HepG2 (cell line): Measurements from ENCODE around the gene TFB1M. TPM values are rescaled to one million over a fixed set of nuclear protein-coding genes. Genes with fewer than 3 reads are reported as not detected.
"Not testable (repeated sequence)": the region's sequence is repeated elsewhere in the genome, so short reads cannot be mapped to it uniquely, and the experiment has no call there.

Experiments used
- ATAC-seq: fragments of 200-7000 bp; cut with Tn5 transposase; 3 replicates; pipeline ENCODE4 v1.9.1; 2020; ENCODE audit warnings: mild to moderate bottlenecking, moderate library complexity
- BruUV-seq: library from RNA; stranded (reverse); fragments of 400-500 nt; replicated peaks from 2 replicates; lab custom pipeline; 2021; lab: Mats Ljungman, UMichigan
- CTCF ChIA-PET: fragments of 300-600 bp; formaldehyde crosslinking; extraction: SDS; loops from one replicate; lab custom pipeline; 2021; ENCODE audit warnings: low total read pairs, inconsistent platforms, low intra/inter-chr PET ratio; lab: Yijun Ruan, JAX
- POLR2A ChIA-PET: fragments of 350-600 bp; sonication (Branson Sonifier 250); formaldehyde crosslinking; loops from one replicate; lab custom pipeline; 2020; ENCODE audit warnings: antibody characterized with exemption, inconsistent platforms; lab: Yijun Ruan, JAX
- DNase-seq: peaks from one replicate; pipeline ENCODE4 v3.0.0-alpha.2; 2015; ENCODE audit warnings: low spot score
- FAIRE-seq: peaks from 3 replicates; lab custom pipeline; 2011; peaks lifted over from hg19 to GRCh38; lab: Jason Lieb, UNC
- H2AFZ ChIP-seq: one replicate; pipeline ENCODE4 v1.6.1; 2011; ENCODE audit warnings: low read length, inconsistent platforms
- H3K27ac ChIP-seq: fragments of 300-600 bp; 3 replicates; pipeline ENCODE4 v1.8.0; 2011; ENCODE audit warnings: mixed run types, mild to moderate bottlenecking, mixed read lengths, low read length, inconsistent platforms; ENCODE audit not compliant: insufficient read depth; ENCODE audit errors: extremely low read length
- H3K27me3 ChIP-seq, 2 experiments: fragments of 200-600 bp in 1 of 2; 2 replicates in 1 of 2; 3 replicates in 1 of 2; pipeline versions ENCODE4 v1.6.0 to v1.8.0; 2011; ENCODE audit warnings: low read length in 2 of 2, mild to moderate bottlenecking in 2 of 2, moderate library complexity in 2 of 2, inconsistent platforms in 1 of 2; ENCODE audit not compliant: insufficient read depth in 2 of 2, control insufficient read depth in 1 of 2
- H3K36me3 ChIP-seq, 2 experiments: fragments of 200-600 bp in 1 of 2; replicated peaks in 1 of 2; 2 replicates in 1 of 2; 3 replicates in 1 of 2; pipeline versions ENCODE4 v1.5.1 to v1.8.0; 2011; ENCODE audit warnings: low read length in 2 of 2, inconsistent platforms in 1 of 2; ENCODE audit not compliant: insufficient read depth in 2 of 2, control insufficient read depth in 1 of 2
- H3K4me1 ChIP-seq: 2 replicates; pipeline ENCODE4 v1.5.1; 2012; ENCODE audit warnings: low read length, inconsistent platforms; ENCODE audit not compliant: insufficient read depth
- H3K4me2 ChIP-seq: 2 replicates; pipeline ENCODE4 v1.6.0; 2011; ENCODE audit warnings: low read depth, low read length, inconsistent platforms
- H3K4me3 ChIP-seq, 3 experiments: fragments of 200-600 bp in 1 of 3; sonication (generic), shearing (Covaris generic) in 1 of 3; replicated peaks in 1 of 3; 2 replicates each; pipeline ENCODE4 v1.5.1; 2011 to 2016; ENCODE audit warnings: low read length in 3 of 3, inconsistent platforms in 2 of 3, low read depth in 2 of 3, mild to moderate bottlenecking in 2 of 3, control low read depth in 1 of 3, mixed read lengths in 1 of 3; ENCODE audit not compliant: insufficient read depth in 1 of 3
- H3K79me2 ChIP-seq: one replicate; pipeline ENCODE4 v1.6.1; 2011; ENCODE audit warnings: low read length, inconsistent platforms; ENCODE audit not compliant: insufficient read depth
- H3K9ac ChIP-seq: 2 replicates; pipeline ENCODE4 v1.6.0; 2011; ENCODE audit warnings: mild to moderate bottlenecking, low read depth, low read length, inconsistent platforms; ENCODE audit not compliant: insufficient read depth
- H3K9me3 ChIP-seq: 2 replicates; pipeline ENCODE4 v1.5.1; 2012; ENCODE audit warnings: mild to moderate bottlenecking, low read length
- H4K20me1 ChIP-seq: 2 replicates; pipeline ENCODE4 v1.6.0; 2011; ENCODE audit warnings: inconsistent platforms, mild to moderate bottlenecking, low read length, moderate library complexity; ENCODE audit not compliant: insufficient read depth
- CTCF ChIP-seq: sonication (generic); formaldehyde crosslinking; IDR thresholded peaks from 2 replicates; pipeline ENCODE4 v1.5.0; 2020; ENCODE audit warnings: mild to moderate bottlenecking, missing genetic modification reagents, moderate library complexity
- RBM22 ChIP-seq: fragments of 200-400 bp; formaldehyde crosslinking; optimal IDR thresholded peaks from 2 replicates; pipeline ENCODE3; 2017; ENCODE audit warnings: mild to moderate bottlenecking, low read length, moderate library complexity
- STAG1 ChIP-seq: sonication (generic); formaldehyde crosslinking; IDR thresholded peaks from 2 replicates; pipeline ENCODE4 v1.4.0; 2020; ENCODE audit warnings: missing genetic modification reagents
- ZC3H13 ChIP-seq: sonication (generic); formaldehyde crosslinking; IDR thresholded peaks from 2 replicates; pipeline ENCODE4 v1.8.1; 2023; ENCODE audit warnings: mild to moderate bottlenecking, missing genetic modification reagents, moderate library complexity
- ZKSCAN1 ChIP-seq: fragments of 150-350 bp; IDR thresholded peaks from 2 replicates; pipeline ENCODE4 v1.6.1; 2014; ENCODE audit warnings: low read length
- ZMAT3 ChIP-seq: sonication (generic); formaldehyde crosslinking; conservative IDR thresholded peaks from 2 replicates; pipeline ENCODE4 v1.7.0; 2021; ENCODE audit warnings: missing genetic modification reagents
- ZMYM3 ChIP-seq: sonication (generic); formaldehyde crosslinking; IDR thresholded peaks from 2 replicates; pipeline ENCODE4 v1.5.1; 2020; ENCODE audit warnings: mild to moderate bottlenecking, missing genetic modification reagents
- WGBS: methylation state at CpG from one replicate; pipeline ENCODE4 v1.1.6; 2017; ENCODE audit warnings: low lambda C conversion rate; 5-methylcytosine and 5-hydroxymethylcytosine counted together
- in situ Hi-C: cut with HindIII; loops from 2 replicates; pipeline ENCODE4 v1.10.0; 2017; ENCODE audit warnings: low pct_unique_long_range_greater_than_20kb; ENCODE audit not compliant: extremely low pct_ligation_motif_present
- intact Hi-C: fragments of 100-400 bp; cut with micrococcal nuclease; formaldehyde crosslinking; loops from one replicate; pipeline ENCODE4 v1.10.0; 2022; ENCODE audit not compliant: unreplicated experiment
- polyA plus RNA-seq, 8 experiments: library from polyadenylated mRNA; depleted of rRNA in 3 of 8; stranded (reverse) in 7 of 8; unstranded in 1 of 8; fragments of >200 nt; fragmentation: Illumina TruSeq in 4 of 8; extraction: Trizol in 4 of 8; gene quantifications; 2 replicates each; pipeline versions ENCODE4 v1.2.1 to v1.2.3, GENCODE V29; 2011 to 2016; ENCODE audit warnings: low read depth in 4 of 8, missing spikeins in 1 of 8, mixed read lengths in 1 of 8; ENCODE audit not compliant: insufficient read depth in 1 of 8
- total RNA-seq, 5 experiments: library from RNA; depleted of rRNA; stranded (reverse); fragments of >200 nt; fragmentation: Illumina TruSeq; extraction: Trizol; gene quantifications; 2 replicates each; pipeline ENCODE4 v1.2.3, GENCODE V29; 2016; ENCODE audit warnings: low read depth in 1 of 5

The TFB1M gene
- total and polyA plus RNA-seq, 2 of the 13 experiments (the other 11 are each of a cell fraction or from before 2014, with no cell fraction given): 91.4 to 122 TPM

- TF ChIP-seq ZMYM3 (CRISPR knock-in tag) (no peak), ZMAT3 (no peak)
Observed at GRCh38 chr6:155270561-155271091, 43.7 kb downstream of the TFB1M start (continued).

GRCh38 chr6:155269765-155270164 is 44.5 kb downstream of the TFB1M start:
- Histone ChIP-seq H3K9me3 (no peaks in the 10 kb centered on the region), H3K36me3 (peaks cover 34 to 76% of the 10 kb centered on the region in 2 experiments), H4K20me1 (no peaks in the 10 kb centered on the region; the same call in 1 of the 2 replicates), H2AFZ (no peak overlapping the region), H3K4me1 (0 out of 2 replicates have a peak, but pooled peaks cover 7% of the 10 kb centered on the region), H3K27ac (no peak overlapping the region), H3K9ac (no peak overlapping the region), H3K4me2 (no peak overlapping the region), H3K4me3 (no peak overlapping the region), H3K27me3 (no peaks in the 10 kb centered on the region), H3K79me2 (no peaks in the 10 kb centered on the region)
- TF ChIP-seq ZKSCAN1: peak; percentile 79
- TF ChIP-seq ZC3H13: no peak
- WGBS: 99% methylated on average over 3 of the region's 3 CpGs
- FAIRE-seq (no peak), DNase-seq (no peak), ATAC-seq (no peak)
- BruUV-seq: no TSS peak
- ChIA-PET POLR2A (no interaction called here), CTCF (no interaction called here)
- intact Hi-C loops (no loop called here), in situ Hi-C loops (no loop called here)

- H3K4me1 ChIP-seq, BruUV-seq, H3K9ac ChIP-seq, in situ Hi-C loops, H3K4me3 ChIP-seq, H3K27ac ChIP-seq, H3K9me3 ChIP-seq, H4K20me1 ChIP-seq, H3K4me2 ChIP-seq, H2AFZ ChIP-seq, H3K27me3 ChIP-seq: not testable (repeated sequence)
- H3K36me3 ChIP-seq: peaks cover 35 to 78% of the 10 kb centered on the region in 2 experiments
- CTCF ChIA-PET: interaction anchor here (1.3 kb wide), 1 partner anchor 400 kb away, joined by 5 read pairs; no protein-coding TSS in a partner anchor
- 91% methylated on average over 3 of the region's 5 CpGs for WGBS
- FAIRE-seq: peak; percentile 62
- peak; percentile 29 for DNase-seq
- TF ChIP-seq STAG1 (peak; percentile 38; the same call in 1 of the 2 replicates), RBM22 (peak; percentile 40), CTCF (CRISPR knock-in tag) (peak; percentile 32)
- TF ChIP-seq, all 625 proteins: peak for 3; not testable (repeated sequence) for 622
- H3K79me2 ChIP-seq, intact Hi-C loops, POLR2A ChIA-PET: not testable (repeated sequence)
- ATAC-seq: peak; percentile 58; the same call in 2 of the 3 replicates
Observed at GRCh38 chr6:155268088-155268867, 46.0 kb downstream of the TFB1M start.
